ENCODE data around the gene DPP10.

The DPP10 gene

GRCh38 chr2:114810092-114810491 is 367.7 kb downstream of the DPP10 start:
- no peak overlapping the region for H3K4me3 ChIP-seq (ENCODE audit: low read length)
- DNase-seq (ENCODE audit: low read depth), result no peak
- TF ChIP-seq, protein P1, sequence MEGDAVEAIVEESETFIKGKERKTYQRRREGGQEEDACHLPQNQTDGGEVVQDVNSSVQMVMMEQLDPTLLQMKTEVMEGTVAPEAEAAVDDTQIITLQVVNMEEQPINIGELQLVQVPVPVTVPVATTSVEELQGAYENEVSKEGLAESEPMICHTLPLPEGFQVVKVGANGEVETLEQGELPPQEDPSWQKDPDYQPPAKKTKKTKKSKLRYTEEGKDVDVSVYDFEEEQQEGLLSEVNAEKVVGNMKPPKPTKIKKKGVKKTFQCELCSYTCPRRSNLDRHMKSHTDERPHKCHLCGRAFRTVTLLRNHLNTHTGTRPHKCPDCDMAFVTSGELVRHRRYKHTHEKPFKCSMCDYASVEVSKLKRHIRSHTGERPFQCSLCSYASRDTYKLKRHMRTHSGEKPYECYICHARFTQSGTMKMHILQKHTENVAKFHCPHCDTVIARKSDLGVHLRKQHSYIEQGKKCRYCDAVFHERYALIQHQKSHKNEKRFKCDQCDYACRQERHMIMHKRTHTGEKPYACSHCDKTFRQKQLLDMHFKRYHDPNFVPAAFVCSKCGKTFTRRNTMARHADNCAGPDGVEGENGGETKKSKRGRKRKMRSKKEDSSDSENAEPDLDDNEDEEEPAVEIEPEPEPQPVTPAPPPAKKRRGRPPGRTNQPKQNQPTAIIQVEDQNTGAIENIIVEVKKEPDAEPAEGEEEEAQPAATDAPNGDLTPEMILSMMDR (conservative IDR thresholded peaks at IDR 0.05; ENCODE audit: low read depth, low read length), result no peak

DNA sequence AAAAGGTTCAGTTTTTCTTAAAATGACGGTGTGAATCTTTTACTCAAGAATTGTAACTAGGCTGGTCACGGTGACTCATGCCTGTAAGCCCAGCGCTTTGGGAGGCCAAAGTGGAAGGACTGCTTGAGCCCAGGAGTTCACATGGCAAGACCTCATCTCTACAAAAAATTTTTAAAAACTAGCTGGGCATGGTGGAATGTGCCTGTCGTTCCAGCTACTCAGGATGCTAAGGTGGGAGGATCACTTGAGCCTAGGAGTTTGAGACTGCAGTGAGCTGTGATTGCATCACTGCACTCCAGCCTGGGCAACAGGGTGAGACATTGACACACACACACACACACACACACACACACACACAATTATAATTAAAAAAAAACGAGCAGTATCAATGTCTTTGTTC is 369.8 kb downstream of the DPP10 start:
- TF ChIP-seq, protein P1 (conservative IDR thresholded peaks at IDR 0.05; ENCODE audit: low read depth, low read length), result no peak
- H3K4me3 ChIP-seq (ENCODE audit: low read length), result no peak overlapping the region
- DNase-seq (ENCODE audit: low read depth), result no peak

GRCh38 chr2:114814355-114814754 is 371.9 kb downstream of the DPP10 start:
- TF ChIP-seq, protein P1 (conservative IDR thresholded peaks at IDR 0.05; ENCODE audit: low read depth, low read length), result no peak

GRCh38 chr2:114821055-114821454 is 378.6 kb downstream of the DPP10 start:
- no peak overlapping the region for H3K4me3 ChIP-seq (ENCODE audit: low read length)
- DNase-seq (ENCODE audit: low read depth), result no peak
- TF ChIP-seq, protein P1 (conservative IDR thresholded peaks at IDR 0.05; ENCODE audit: low read depth, low read length), result no peak

More at GRCh38 chr2:114814355-114814754, 371.9 kb downstream of the DPP10 start:
- H3K4me3 ChIP-seq (ENCODE audit: low read length), result no peak overlapping the region
- no peak for DNase-seq (ENCODE audit: low read depth)

DNA sequence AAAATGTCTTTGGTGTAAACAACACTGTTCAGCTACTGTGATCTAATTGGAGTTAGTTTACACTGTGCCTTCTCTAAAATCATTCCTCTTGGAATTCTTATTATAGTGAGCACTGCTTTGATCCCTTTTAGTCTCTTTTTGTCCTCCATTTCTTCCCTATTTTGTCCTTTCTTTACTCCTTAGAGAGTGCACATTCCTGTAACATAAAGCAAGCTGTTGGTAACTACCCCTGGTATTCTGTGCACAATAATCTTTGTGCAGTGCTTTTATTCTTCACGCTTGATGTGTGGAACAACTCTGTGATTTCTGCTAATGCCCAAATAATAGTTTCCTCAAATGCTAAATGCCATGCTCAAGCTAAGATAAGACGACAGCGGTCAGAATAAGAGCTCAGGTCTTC is 401.5 kb downstream of the DPP10 start:
- no peak overlapping the region for H3K4me3 ChIP-seq (ENCODE audit: low read length)
- TF ChIP-seq, protein P1 (conservative IDR thresholded peaks at IDR 0.05; ENCODE audit: low read depth, low read length), result no peak
- no peak for DNase-seq (ENCODE audit: low read depth)

GRCh38 chr2:114857196-114857595 is 414.8 kb downstream of the DPP10 start:
- TF ChIP-seq, protein P1 (conservative IDR thresholded peaks at IDR 0.05; ENCODE audit: low read depth, low read length), result no peak
- no peak for DNase-seq (ENCODE audit: low read depth)
- H3K4me3 ChIP-seq (ENCODE audit: low read length), result no peak overlapping the region

- no peak overlapping the region for H3K4me3 ChIP-seq (ENCODE audit: low read length)
- no peak for DNase-seq (ENCODE audit: low read depth)
- TF ChIP-seq, protein P1 (conservative IDR thresholded peaks at IDR 0.05; ENCODE audit: low read depth, low read length), result no peak
These were observed 417.5 kb downstream of the DPP10 start for GRCh38 chr2:114859726-114860510.

Data from retinal pigment epithelial cell (primary cell).